ENCODE results near the gene CAPNS2. TPM values are rescaled to one million over a fixed set of nuclear protein-coding genes. Genes with fewer than 3 reads are reported as not detected.

The CAPNS2 gene
- total RNA-seq, 3 donors from 2014 or later: 0.66 to 1.0 (median 0.96) TPM

DNA sequence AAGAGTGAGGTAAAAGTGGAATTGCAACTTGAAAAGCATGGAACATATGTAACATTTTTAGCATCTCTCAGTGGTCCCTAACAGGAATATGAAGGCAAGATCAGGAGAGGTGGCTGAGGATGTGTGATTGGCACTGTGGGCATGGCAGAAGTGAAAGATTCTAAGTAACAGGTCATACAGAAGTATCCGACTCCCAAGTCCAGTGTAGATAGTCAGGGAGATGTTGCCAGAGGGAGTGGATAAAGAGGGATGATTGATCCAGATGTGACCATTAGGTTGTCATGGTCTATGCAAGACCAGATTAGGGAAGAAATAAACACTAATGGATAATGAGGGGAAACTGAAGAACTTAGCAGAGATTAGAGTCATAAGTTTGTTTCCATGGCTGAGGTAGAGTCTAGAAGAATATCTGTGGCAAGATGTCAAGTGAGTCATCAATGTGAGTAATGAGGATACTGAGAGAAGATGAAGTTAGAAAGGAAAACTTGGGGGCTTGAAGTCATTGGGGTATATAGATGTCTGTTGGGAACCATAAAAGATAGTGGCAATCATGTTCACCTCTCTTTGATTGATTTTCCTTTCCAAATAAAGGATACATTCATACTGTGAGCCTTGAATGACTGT lies 23.9 kb upstream of the CAPNS2 start:
- H3K4me3 ChIP-seq: no peak overlapping the region
- no peaks in the 10 kb centered on the region for H3K9me3 ChIP-seq
- no peaks in the 10 kb centered on the region for H3K4me1 ChIP-seq
- no peaks in the 10 kb centered on the region for H3K27me3 ChIP-seq
- no peak for TF ChIP-seq POLR2A (IDR thresholded peaks at IDR 0.05)
- TF ChIP-seq POLR2AphosphoS5 (IDR thresholded peaks at IDR 0.05): no peak
- TF ChIP-seq, protein P1, sequence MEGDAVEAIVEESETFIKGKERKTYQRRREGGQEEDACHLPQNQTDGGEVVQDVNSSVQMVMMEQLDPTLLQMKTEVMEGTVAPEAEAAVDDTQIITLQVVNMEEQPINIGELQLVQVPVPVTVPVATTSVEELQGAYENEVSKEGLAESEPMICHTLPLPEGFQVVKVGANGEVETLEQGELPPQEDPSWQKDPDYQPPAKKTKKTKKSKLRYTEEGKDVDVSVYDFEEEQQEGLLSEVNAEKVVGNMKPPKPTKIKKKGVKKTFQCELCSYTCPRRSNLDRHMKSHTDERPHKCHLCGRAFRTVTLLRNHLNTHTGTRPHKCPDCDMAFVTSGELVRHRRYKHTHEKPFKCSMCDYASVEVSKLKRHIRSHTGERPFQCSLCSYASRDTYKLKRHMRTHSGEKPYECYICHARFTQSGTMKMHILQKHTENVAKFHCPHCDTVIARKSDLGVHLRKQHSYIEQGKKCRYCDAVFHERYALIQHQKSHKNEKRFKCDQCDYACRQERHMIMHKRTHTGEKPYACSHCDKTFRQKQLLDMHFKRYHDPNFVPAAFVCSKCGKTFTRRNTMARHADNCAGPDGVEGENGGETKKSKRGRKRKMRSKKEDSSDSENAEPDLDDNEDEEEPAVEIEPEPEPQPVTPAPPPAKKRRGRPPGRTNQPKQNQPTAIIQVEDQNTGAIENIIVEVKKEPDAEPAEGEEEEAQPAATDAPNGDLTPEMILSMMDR (IDR thresholded peaks at IDR 0.05): no peak
- no peak for DNase-seq (ENCODE audit: low spot score in 2 of 2)
- H3K36me3 ChIP-seq: no peaks in the 10 kb centered on the region
- intact Hi-C loops (cut with DNase I; ENCODE audit: low total_unique reads): no loop called here
- H3K27ac ChIP-seq: no peak overlapping the region

DNA sequence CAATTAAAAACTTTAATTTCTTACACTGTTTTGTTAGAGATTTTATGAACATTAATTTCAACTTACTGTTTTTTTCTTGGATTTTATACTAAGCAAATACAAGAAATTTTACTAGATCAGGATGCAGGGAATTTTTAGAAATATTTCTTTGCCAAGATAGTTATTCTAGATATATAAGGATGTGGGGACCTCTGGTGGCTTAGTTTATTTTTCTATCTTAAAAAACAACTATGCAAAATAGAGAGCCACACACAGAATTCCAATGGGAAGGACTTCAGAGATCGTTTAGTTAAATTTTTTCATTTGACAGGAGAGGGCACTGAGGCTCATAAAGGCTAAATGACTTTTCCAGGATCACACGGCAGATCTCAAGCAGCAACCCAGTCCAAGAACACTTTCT lies 23.0 kb upstream of the CAPNS2 start:
- H3K4me3 ChIP-seq: no peak overlapping the region
- H3K27ac ChIP-seq: no peak overlapping the region
- no peaks in the 10 kb centered on the region for H3K9me3 ChIP-seq
- no peaks in the 10 kb centered on the region for H3K4me1 ChIP-seq
- no peak for DNase-seq (ENCODE audit: low spot score in 2 of 2)
- TF ChIP-seq POLR2A (IDR thresholded peaks at IDR 0.05): no peak
- TF ChIP-seq, protein P1 (IDR thresholded peaks at IDR 0.05): peak in 2 of 3 donors; percentile 43 to 56
- H3K36me3 ChIP-seq: no peaks in the 10 kb centered on the region
- no peaks in the 10 kb centered on the region for H3K27me3 ChIP-seq
- intact Hi-C loops (cut with DNase I; ENCODE audit: low total_unique reads): no loop called here

DNA sequence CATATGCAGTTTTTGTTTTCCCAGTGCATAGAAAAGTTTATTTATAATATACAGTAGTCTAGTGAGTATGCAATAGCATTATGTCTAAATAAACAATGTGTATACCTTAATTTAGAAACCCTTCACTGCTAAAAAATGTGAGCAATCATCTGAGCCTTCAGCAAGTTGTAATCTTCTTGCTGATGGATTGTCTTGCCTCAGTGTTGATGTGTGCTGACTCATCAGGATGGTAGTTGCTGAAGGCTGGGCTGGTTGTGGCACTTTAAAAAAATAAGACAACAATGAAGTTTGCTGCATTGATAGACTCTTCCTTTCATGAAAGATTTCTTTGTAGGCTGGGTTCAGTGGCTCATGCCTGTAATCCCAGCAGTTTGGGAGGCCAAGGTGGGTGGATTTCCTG lies 13.9 kb upstream of the CAPNS2 start:
- Histone ChIP-seq H3K4me1 (no peaks in the 10 kb centered on the region), H3K4me3 (no peak overlapping the region), H3K9me3 (peaks cover 0 to 4% of the 10 kb centered on the region in 2 donors), H3K27me3 (no peaks in the 10 kb centered on the region), H3K27ac (no peak overlapping the region), H3K36me3 (no peaks in the 10 kb centered on the region)
- intact Hi-C loops (cut with DNase I; ENCODE audit: low total_unique reads): loop anchor here (10.0 kb wide), 1 partner anchor 762 kb away; no protein-coding TSS in a partner anchor
- TF ChIP-seq POLR2A (IDR thresholded peaks at IDR 0.05): no peak
- DNase-seq (ENCODE audit: low spot score in 2 of 2): no peak

DNA sequence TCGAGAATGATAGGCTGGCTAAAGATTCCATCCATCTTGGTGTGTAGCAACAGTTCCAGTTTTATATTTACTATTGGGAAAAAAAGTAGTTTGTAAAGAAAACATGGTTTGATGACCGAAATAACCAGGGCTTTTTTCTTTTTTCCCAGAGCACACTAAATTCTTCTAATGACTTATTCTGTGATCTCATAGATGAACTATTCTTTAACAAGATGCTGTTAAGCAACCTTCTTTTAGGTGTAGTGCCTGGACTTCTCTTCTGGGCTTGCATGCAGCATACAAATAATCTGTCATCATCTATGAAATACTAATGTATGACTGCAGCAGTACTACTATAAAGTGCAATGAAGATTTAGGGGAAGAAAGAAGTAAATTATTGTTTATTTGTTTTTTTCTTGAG lies 11.0 kb upstream of the CAPNS2 start:
- intact Hi-C loops (cut with DNase I; ENCODE audit: low total_unique reads): loop anchor here (10.0 kb wide), 1 partner anchor 759 kb away; no protein-coding TSS in a partner anchor
- no peak for DNase-seq (ENCODE audit: low spot score in 2 of 2)
- Histone ChIP-seq H3K4me3 (no peak overlapping the region), H3K36me3 (no peaks in the 10 kb centered on the region), H3K9me3 (peaks cover 0 to 4% of the 10 kb centered on the region in 2 donors), H3K27me3 (no peaks in the 10 kb centered on the region), H3K4me1 (peaks cover 0 to 5% of the 10 kb centered on the region in 2 donors), H3K27ac (no peak overlapping the region)
- TF ChIP-seq POLR2AphosphoS5 (IDR thresholded peaks at IDR 0.05) (no peak), POLR2A (IDR thresholded peaks at IDR 0.05) (no peak)
- TF ChIP-seq, protein P1 (IDR thresholded peaks at IDR 0.05): no peak

DNA sequence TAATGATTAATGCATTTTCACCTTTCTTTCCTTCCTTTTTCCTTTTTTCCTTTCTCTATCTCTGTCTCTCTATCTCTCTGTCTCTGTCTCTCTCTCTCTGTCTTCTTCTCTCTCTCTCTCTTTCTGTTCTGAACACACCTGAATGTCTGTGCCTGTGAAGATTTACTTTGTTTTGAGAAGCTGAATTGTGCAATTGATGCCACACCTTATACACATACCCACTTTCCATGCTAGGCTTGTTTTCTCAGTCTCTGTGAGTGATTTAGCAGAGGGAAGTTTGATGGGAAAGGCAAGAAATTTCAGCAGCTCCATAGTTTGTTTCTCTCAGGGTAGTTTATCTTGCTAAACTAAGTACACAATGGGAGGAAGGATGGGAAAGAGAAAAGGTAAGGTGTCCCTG lies 9.3 kb upstream of the CAPNS2 start:
- peaks cover 0 to 5% of the 10 kb centered on the region in 2 donors for H3K4me1 ChIP-seq
- DNase-seq (ENCODE audit: low spot score in 2 of 2): no peak
- TF ChIP-seq POLR2AphosphoS5 (IDR thresholded peaks at IDR 0.05): no peak
- intact Hi-C loops (cut with DNase I; ENCODE audit: low total_unique reads): loop anchor here (10.0 kb wide), 1 partner anchor 758 kb away; no protein-coding TSS in a partner anchor
- no peaks in the 10 kb centered on the region for H3K27me3 ChIP-seq
- no peaks in the 10 kb centered on the region for H3K36me3 ChIP-seq
- H3K27ac ChIP-seq: peak overlapping the region in 1 of 2 donors; percentile 5
- H3K9me3 ChIP-seq: peaks cover 0 to 4% of the 10 kb centered on the region in 2 donors
- H3K4me3 ChIP-seq: no peak overlapping the region

DNA sequence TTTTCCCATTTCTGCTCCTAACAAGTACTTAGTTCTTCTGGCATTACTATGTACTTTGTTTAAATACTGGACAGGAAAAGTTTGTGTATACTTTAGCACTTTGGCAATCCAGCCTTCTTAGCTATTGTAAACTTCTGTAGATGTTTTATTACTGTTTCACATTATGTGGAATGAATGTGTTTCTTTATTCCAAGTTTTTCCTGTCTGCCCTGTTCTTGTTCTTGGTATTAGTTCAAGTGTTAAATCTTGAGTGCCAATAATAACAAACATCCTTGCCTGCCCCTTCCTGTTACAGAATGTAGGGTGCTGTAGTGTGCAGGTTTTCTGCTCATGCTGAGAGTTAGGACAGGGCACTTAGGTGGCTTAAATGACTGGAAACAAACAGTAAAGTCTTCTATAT lies 7.3 kb upstream of the CAPNS2 start:
- H3K27ac ChIP-seq: peak overlapping the region; percentile 5 to 39
- TF ChIP-seq POLR2A (IDR thresholded peaks at IDR 0.05) (no peak), POLR2AphosphoS5 (IDR thresholded peaks at IDR 0.05) (no peak)
- TF ChIP-seq, protein P1 (IDR thresholded peaks at IDR 0.05): no peak
- peaks cover 0 to 5% of the 10 kb centered on the region in 2 donors for H3K4me1 ChIP-seq

More for the DNA sequence above, 7.3 kb upstream of the CAPNS2 start:
- intact Hi-C loops (cut with DNase I; ENCODE audit: low total_unique reads): loop anchor here (10.0 kb wide), 1 partner anchor 756 kb away; no protein-coding TSS in a partner anchor
- H3K36me3 ChIP-seq: no peaks in the 10 kb centered on the region
- no peak overlapping the region for H3K4me3 ChIP-seq
- H3K9me3 ChIP-seq: no peaks in the 10 kb centered on the region
- no peaks in the 10 kb centered on the region for H3K27me3 ChIP-seq
- DNase-seq (ENCODE audit: low spot score in 2 of 2): no peak
